HEK293T (cell line): ENCODE data around the gene DOCK2.

Experiments used
- BHLHE40 ChIP-seq: fragments of 450-650 bp; IDR thresholded peaks from 2 replicates; pipeline ENCODE4 v1.6.1; 2016; ENCODE audit warnings: mild to moderate bottlenecking, moderate library complexity, borderline replicate concordance
- LEF1 ChIP-seq: fragments of 450-650 bp; IDR thresholded peaks from 2 replicates; pipeline ENCODE4 v1.6.1; 2017; ENCODE audit warnings: mild to moderate bottlenecking, borderline replicate concordance

- TF ChIP-seq BHLHE40 (no peak), LEF1 (no peak)
Measured at GRCh38 chr5:169602535-169602934, 34.5 kb upstream of the DOCK2 start.
